OCI-LY3 (cell line): Measurements from ENCODE around the gene LTO1.

Experiments
- H2AFZ ChIP-seq: fragments of 200-600, 300-600 bp; shearing (Covaris generic); 2 replicates; pipeline ENCODE4 v1.6.0; 2014; ENCODE audit warnings: antibody characterized with exemption, low read depth, low read length
- H3K27ac ChIP-seq: fragments of 200-600, 300-600 bp; sonication (generic); 2 replicates; pipeline ENCODE4 v1.5.1; 2014; ENCODE audit warnings: mild to moderate bottlenecking, low read length, moderate library complexity, mixed read lengths
- H3K27me3 ChIP-seq: fragments of 200-600, 300-600 bp; sonication (generic); 2 replicates; pipeline ENCODE4 v1.6.1; 2014; ENCODE audit warnings: low read depth, low read length, mixed read lengths
- H3K36me3 ChIP-seq: fragments of 200-600, 300-600 bp; sonication (generic); replicated peaks from 2 replicates; pipeline ENCODE3; 2014; ENCODE audit warnings: low read depth, low read length, mixed read lengths
- H3K4me1 ChIP-seq: fragments of 300-600, 200-600 bp; sonication (generic); 2 replicates; pipeline ENCODE4 v1.6.1; 2014; ENCODE audit warnings: low read length, mixed read lengths
- H3K4me2 ChIP-seq: fragments of 200-600, 300-600 bp; sonication (generic); 2 replicates; pipeline ENCODE4 v1.6.1; 2014; ENCODE audit warnings: low read length, mixed read lengths
- H3K4me3 ChIP-seq: fragments of 300-600, 200-600 bp; sonication (generic); 2 replicates; pipeline ENCODE4 v1.5.1; 2014; ENCODE audit warnings: antibody characterized with exemption, mild to moderate bottlenecking, low read length, moderate library complexity
- H3K79me2 ChIP-seq: fragments of 300-600, 200-600 bp; shearing (Covaris generic); 2 replicates; pipeline ENCODE4 v1.6.1; 2014; ENCODE audit warnings: mild to moderate bottlenecking, low read length, mixed read lengths
- H3K9ac ChIP-seq: fragments of 300-600, 200-600 bp; shearing (Covaris generic); 2 replicates; pipeline ENCODE4 v1.6.0; 2014; ENCODE audit warnings: mild to moderate bottlenecking, low read length, moderate library complexity
- H3K9me3 ChIP-seq: fragments of 200-600, 300-600 bp; shearing (Covaris generic); 2 replicates; pipeline ENCODE4 v1.6.1; 2014; ENCODE audit warnings: low read length, mixed read lengths; ENCODE audit not compliant: insufficient read depth
- H4K20me1 ChIP-seq: fragments of 200-600, 300-600 bp; sonication (generic); 2 replicates; pipeline ENCODE4 v1.6.1; 2016; ENCODE audit warnings: low read length, mixed read lengths; ENCODE audit not compliant: insufficient read depth
- CTCF ChIP-seq: fragments of 200-600, 300-600 bp; sonication (generic); IDR thresholded peaks from 2 replicates; pipeline ENCODE4 v1.5.1; 2014; ENCODE audit warnings: antibody characterized with exemption, low read length, low read depth
- EZH2phosphoT487 ChIP-seq: fragments of 200-600 bp; shearing (Covaris generic); IDR thresholded peaks from 2 replicates; pipeline ENCODE4 v1.6.1; 2018; ENCODE audit warnings: antibody characterized with exemption, mixed run types, low read depth

The LTO1 gene

GRCh38 chr11:69646493-69647389, 28.4 kb downstream of the LTO1 start:
- Histone ChIP-seq H3K27ac (no peak overlapping the region), H3K4me2 (no peak overlapping the region), H4K20me1 (peaks cover 15% of the 10 kb centered on the region), H3K36me3 (peaks cover 69% of the 10 kb centered on the region), H3K27me3 (no peaks in the 10 kb centered on the region), H3K4me1 (no peaks in the 10 kb centered on the region), H2AFZ (no peak overlapping the region), H3K9me3 (no peaks in the 10 kb centered on the region), H3K9ac (no peak overlapping the region), H3K79me2 (peaks cover 29% of the 10 kb centered on the region), H3K4me3 (no peak overlapping the region)
- TF ChIP-seq CTCF (no peak), EZH2phosphoT487 (no peak)

- Histone ChIP-seq H2AFZ (no peak overlapping the region), H4K20me1 (peaks cover 15% of the 10 kb centered on the region), H3K79me2 (peaks cover 37% of the 10 kb centered on the region), H3K4me3 (no peak overlapping the region), H3K4me2 (no peak overlapping the region), H3K9me3 (no peaks in the 10 kb centered on the region), H3K27ac (no peak overlapping the region), H3K9ac (no peak overlapping the region), H3K27me3 (no peaks in the 10 kb centered on the region), H3K36me3 (peaks cover 62% of the 10 kb centered on the region), H3K4me1 (no peaks in the 10 kb centered on the region)
- TF ChIP-seq CTCF (no peak), EZH2phosphoT487 (no peak)
These were observed 29.2 kb downstream of the LTO1 start for GRCh38 chr11:69645801-69646492.

- H3K36me3 ChIP-seq: peaks cover 58% of the 10 kb centered on the region
- H3K9me3 ChIP-seq: no peaks in the 10 kb centered on the region
- H3K4me1 ChIP-seq: peaks cover 3% of the 10 kb centered on the region
- H3K9ac ChIP-seq: no peak overlapping the region
- TF ChIP-seq CTCF (no peak), EZH2phosphoT487 (no peak)
- peaks cover 15% of the 10 kb centered on the region for H4K20me1 ChIP-seq
- H3K4me2 ChIP-seq: no peak overlapping the region
- H3K4me3 ChIP-seq: no peak overlapping the region
- peaks cover 37% of the 10 kb centered on the region for H3K79me2 ChIP-seq
- H3K27me3 ChIP-seq: peaks cover 1% of the 10 kb centered on the region; the same call in 1 of the 2 replicates
- no peak overlapping the region for H2AFZ ChIP-seq
- no peak overlapping the region for H3K27ac ChIP-seq
These were observed 30.0 kb downstream of the LTO1 start for GRCh38 chr11:69644962-69645675.
